NT2/D1 (cell line): ENCODE results near the gene ATG2B.

Source experiments
- YY1 ChIP-seq: IDR thresholded peaks from 2 replicates; pipeline ENCODE4 v1.6.1; 2011; ENCODE audit not compliant: insufficient read length, insufficient read depth
- ZNF274 ChIP-seq: IDR thresholded peaks from 2 replicates; pipeline ENCODE4 v1.6.1; 2011; ENCODE audit warnings: mild to moderate bottlenecking, low read depth, low read length

DNA sequence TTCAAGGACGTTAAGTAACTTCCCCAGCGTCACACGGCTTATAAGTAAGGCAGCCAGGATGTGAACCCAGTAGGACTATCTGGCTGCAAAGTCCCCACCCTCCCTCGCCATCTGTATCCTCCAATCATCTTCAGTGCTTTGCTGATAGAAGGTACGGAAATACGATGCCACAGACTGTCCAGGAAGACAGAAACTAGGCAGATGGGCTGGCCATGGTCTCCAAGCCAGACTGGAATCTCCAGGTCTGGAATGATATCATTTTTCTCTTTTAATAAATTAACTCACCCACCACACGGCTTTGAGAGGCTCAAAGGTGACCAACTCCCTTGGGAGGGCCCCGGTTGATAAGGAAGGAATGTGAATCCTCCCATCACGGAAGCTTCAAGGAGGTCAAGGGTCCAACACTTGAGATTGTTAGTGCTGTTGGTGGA lies 123.4 kb downstream of the ATG2B start:
- no peak for TF ChIP-seq ZNF274
- TF ChIP-seq YY1: no peak
